Measurements from ENCODE around the gene CACNA1C.

Gene CACNA1C

GRCh38 chr12:2393016-2393415 lies 340.2 kb downstream of the CACNA1C start:
- CTCF ChIA-PET: interaction anchor here (0.7 kb wide), 1 partner anchor 32 kb away, joined by 3 read pairs; no protein-coding TSS in a partner anchor
- no peak overlapping the region for H3K4me3 Mint-ChIP-seq
- no peak for DNase-seq
- H3K9me3 Mint-ChIP-seq: no peaks in the 10 kb centered on the region
- peaks cover 17% of the 10 kb centered on the region for H3K27me3 Mint-ChIP-seq
- no peaks in the 10 kb centered on the region for H3K36me3 Mint-ChIP-seq
- no peaks in the 10 kb centered on the region for H3K4me1 Mint-ChIP-seq
- H3K27ac Mint-ChIP-seq: no peak overlapping the region

- no peaks in the 10 kb centered on the region for H3K9me3 Mint-ChIP-seq
- no peak overlapping the region for H3K27ac Mint-ChIP-seq
- H3K36me3 Mint-ChIP-seq: no peaks in the 10 kb centered on the region
- H3K4me3 Mint-ChIP-seq: no peak overlapping the region
- H3K27me3 Mint-ChIP-seq: peaks cover 24% of the 10 kb centered on the region
- DNase-seq: no peak
- CTCF ChIA-PET: interaction anchor here (0.7 to 1.6 kb wide), 3 partner anchors 8 to 144 kb away, joined by 3 to 7 read pairs (median 3); no protein-coding TSS in a partner anchor
- H3K4me1 Mint-ChIP-seq: no peaks in the 10 kb centered on the region
Observed at GRCh38 chr12:2393996-2394395, 341.2 kb downstream of the CACNA1C start.

- Mint-ChIP-seq H3K27me3 (peaks cover 26% of the 10 kb centered on the region), H3K4me3 (no peak overlapping the region), H3K9me3 (no peaks in the 10 kb centered on the region), H3K36me3 (no peaks in the 10 kb centered on the region), H3K4me1 (no peaks in the 10 kb centered on the region), H3K27ac (no peak overlapping the region)
- CTCF ChIA-PET: interaction anchor here (0.7 to 1.6 kb wide), 3 partner anchors 9 to 40 kb away, joined by 4 to 7 read pairs (median 5); no protein-coding TSS in a partner anchor
- peak; percentile 54 for DNase-seq
Observed at GRCh38 chr12:2395354-2395977, 342.7 kb downstream of the CACNA1C start.

- peaks cover 16% of the 10 kb centered on the region for H3K27me3 Mint-ChIP-seq
- no peaks in the 10 kb centered on the region for H3K4me1 Mint-ChIP-seq
- no peaks in the 10 kb centered on the region for H3K36me3 Mint-ChIP-seq
- no peak overlapping the region for H3K4me3 Mint-ChIP-seq
- CTCF ChIA-PET: interaction anchor here (1.7 kb wide), 1 partner anchor 10 kb away, joined by 5 read pairs; no protein-coding TSS in a partner anchor
- no peaks in the 10 kb centered on the region for H3K9me3 Mint-ChIP-seq
- no peak for DNase-seq
- no peak overlapping the region for H3K27ac Mint-ChIP-seq
Observed at GRCh38 chr12:2396448-2396871, 343.7 kb downstream of the CACNA1C start.

GRCh38 chr12:2397356-2398045 lies 344.7 kb downstream of the CACNA1C start:
- Mint-ChIP-seq H3K9me3 (no peaks in the 10 kb centered on the region), H3K36me3 (no peaks in the 10 kb centered on the region), H3K27me3 (peaks cover 16% of the 10 kb centered on the region), H3K4me1 (no peaks in the 10 kb centered on the region), H3K27ac (no peak overlapping the region), H3K4me3 (no peak overlapping the region)
- DNase-seq: no peak
- CTCF ChIA-PET: interaction anchor here (1.7 kb wide), 1 partner anchor 11 kb away, joined by 5 read pairs; no protein-coding TSS in a partner anchor

- Mint-ChIP-seq H3K9me3 (no peaks in the 10 kb centered on the region), H3K4me1 (no peaks in the 10 kb centered on the region), H3K36me3 (no peaks in the 10 kb centered on the region), H3K27ac (no peak overlapping the region), H3K27me3 (peaks cover 21% of the 10 kb centered on the region), H3K4me3 (no peak overlapping the region)
- CTCF ChIA-PET: no interaction called here
- no peak for DNase-seq
Observed at GRCh38 chr12:2401040-2401439, 348.3 kb downstream of the CACNA1C start.

- Mint-ChIP-seq H3K36me3 (no peaks in the 10 kb centered on the region), H3K4me1 (no peaks in the 10 kb centered on the region), H3K9me3 (no peaks in the 10 kb centered on the region), H3K27ac (no peak overlapping the region), H3K27me3 (peaks cover 21% of the 10 kb centered on the region), H3K4me3 (no peak overlapping the region)
- no peak for DNase-seq
- CTCF ChIA-PET: interaction anchor here (1.0 kb wide), 1 partner anchor 181 kb away, joined by 3 read pairs; no protein-coding TSS in a partner anchor
Observed at GRCh38 chr12:2402073-2402579, 349.3 kb downstream of the CACNA1C start.

- no peaks in the 10 kb centered on the region for H3K4me1 Mint-ChIP-seq
- CTCF ChIA-PET: no interaction called here
- no peaks in the 10 kb centered on the region for H3K36me3 Mint-ChIP-seq
- H3K9me3 Mint-ChIP-seq: no peaks in the 10 kb centered on the region
- no peak overlapping the region for H3K4me3 Mint-ChIP-seq
- no peak for DNase-seq
- no peak overlapping the region for H3K27ac Mint-ChIP-seq
- H3K27me3 Mint-ChIP-seq: peaks cover 20% of the 10 kb centered on the region
Observed at GRCh38 chr12:2403221-2403976, 350.6 kb downstream of the CACNA1C start.

- peaks cover 8% of the 10 kb centered on the region for H3K27me3 Mint-ChIP-seq
- H3K9me3 Mint-ChIP-seq: no peaks in the 10 kb centered on the region
- CTCF ChIA-PET: no interaction called here
- no peaks in the 10 kb centered on the region for H3K4me1 Mint-ChIP-seq
- no peak overlapping the region for H3K4me3 Mint-ChIP-seq
- H3K36me3 Mint-ChIP-seq: no peaks in the 10 kb centered on the region
- no peak for DNase-seq
- no peak overlapping the region for H3K27ac Mint-ChIP-seq
Observed at GRCh38 chr12:2405039-2405438, 352.3 kb downstream of the CACNA1C start.

GRCh38 chr12:2406903-2407302 lies 354.1 kb downstream of the CACNA1C start:
- Mint-ChIP-seq H3K27ac (no peak overlapping the region), H3K4me3 (no peak overlapping the region), H3K9me3 (no peaks in the 10 kb centered on the region), H3K4me1 (no peaks in the 10 kb centered on the region), H3K27me3 (peaks cover 8% of the 10 kb centered on the region), H3K36me3 (no peaks in the 10 kb centered on the region)
- DNase-seq: no peak
- CTCF ChIA-PET: no interaction called here

GRCh38 chr12:2408262-2408661 lies 355.5 kb downstream of the CACNA1C start:
- Mint-ChIP-seq H3K36me3 (no peaks in the 10 kb centered on the region), H3K4me1 (no peaks in the 10 kb centered on the region), H3K27me3 (peaks cover 8% of the 10 kb centered on the region), H3K27ac (no peak overlapping the region), H3K4me3 (no peak overlapping the region), H3K9me3 (no peaks in the 10 kb centered on the region)
- DNase-seq: no peak
- CTCF ChIA-PET: no interaction called here

- H3K4me3 Mint-ChIP-seq: no peak overlapping the region
- H3K27me3 Mint-ChIP-seq: no peaks in the 10 kb centered on the region
- DNase-seq: no peak
- no peak overlapping the region for H3K27ac Mint-ChIP-seq
- CTCF ChIA-PET: no interaction called here
- H3K4me1 Mint-ChIP-seq: no peaks in the 10 kb centered on the region
- no peaks in the 10 kb centered on the region for H3K9me3 Mint-ChIP-seq
- no peaks in the 10 kb centered on the region for H3K36me3 Mint-ChIP-seq
Observed at GRCh38 chr12:2409656-2410265, 357.0 kb downstream of the CACNA1C start.

GRCh38 chr12:2410496-2410895 lies 357.7 kb downstream of the CACNA1C start:
- CTCF ChIA-PET: no interaction called here
- H3K4me1 Mint-ChIP-seq: no peaks in the 10 kb centered on the region
- H3K9me3 Mint-ChIP-seq: no peaks in the 10 kb centered on the region
- H3K4me3 Mint-ChIP-seq: no peak overlapping the region
- DNase-seq: no peak
- no peaks in the 10 kb centered on the region for H3K27me3 Mint-ChIP-seq
- no peaks in the 10 kb centered on the region for H3K36me3 Mint-ChIP-seq
- no peak overlapping the region for H3K27ac Mint-ChIP-seq

GRCh38 chr12:2411011-2411410 lies 358.2 kb downstream of the CACNA1C start:
- CTCF ChIA-PET: no interaction called here
- no peaks in the 10 kb centered on the region for H3K36me3 Mint-ChIP-seq
- no peak overlapping the region for H3K4me3 Mint-ChIP-seq
- no peak overlapping the region for H3K27ac Mint-ChIP-seq
- no peaks in the 10 kb centered on the region for H3K27me3 Mint-ChIP-seq
- no peak for DNase-seq
- no peaks in the 10 kb centered on the region for H3K9me3 Mint-ChIP-seq
- H3K4me1 Mint-ChIP-seq: no peaks in the 10 kb centered on the region
